Fibroblast of villous mesenchyme (primary cell): ENCODE measurements around the gene GAGE12J. TPM values are rescaled to one million over a fixed set of nuclear protein-coding genes. Genes with fewer than 3 reads are reported as not detected.

Source experiments
- total RNA-seq: library from RNA; depleted of rRNA; stranded (reverse); fragments of >200 nt; gene quantifications from 2 replicates; pipeline ENCODE4 v1.2.3, GENCODE V29; 2012

GAGE12J gene
- total RNA-seq, 1 donor = not detected

Other genes with a start within 250 kb of the GAGE12J start
- gene PRAF2, start 248.0 kb upstream of the GAGE12J start, total RNA-seq = 12.6 and 15.1 TPM in 2 replicates
- 46.6 and 56.0 TPM in 2 replicates for gene WDR45, start 242.2 kb upstream of the GAGE12J start, total RNA-seq
- gene GPKOW, start 198.3 kb upstream of the GAGE12J start, total RNA-seq = 13.0 and 15.5 TPM in 2 replicates
- 1.9 and 2.2 TPM in 2 replicates for gene MAGIX, start 159.3 kb upstream of the GAGE12J start, total RNA-seq
- gene PLP2, start 150.1 kb upstream of the GAGE12J start, total RNA-seq = 19.0 and 29.6 TPM in 2 replicates
- 5.2 TPM in 2 replicates for gene PRICKLE3, start 135.7 kb upstream of the GAGE12J start, total RNA-seq
- under 0.01 TPM in 1 of 2 replicates, not detected in the other for gene SYP, start 121.8 kb upstream of the GAGE12J start, total RNA-seq
- gene CACNA1F, start 88.7 kb upstream of the GAGE12J start, total RNA-seq = not detected in 2 replicates
- 8.6 and 11.3 TPM in 2 replicates for gene CCDC22, start 86.6 kb upstream of the GAGE12J start, total RNA-seq
- gene FOXP3, start 57.3 kb upstream of the GAGE12J start, total RNA-seq = under 0.01 TPM in 1 of 2 replicates, not detected in the other
- gene PPP1R3F, start 52.2 kb upstream of the GAGE12J start, total RNA-seq = 5.2 and 5.6 TPM in 2 replicates
- gene GAGE10, start 18.4 kb upstream of the GAGE12J start, total RNA-seq = not detected in 2 replicates
- gene GAGE13, start 9.5 kb downstream of the GAGE12J start, total RNA-seq = not detected in 2 replicates
- not detected in 2 replicates for gene GAGE12C, start 210.1 kb downstream of the GAGE12J start, total RNA-seq
- not detected in 2 replicates for gene GAGE12D, start 219.7 kb downstream of the GAGE12J start, total RNA-seq
- gene GAGE12E, start 229.3 kb downstream of the GAGE12J start, total RNA-seq = not detected in 2 replicates
- gene GAGE12F, start 238.8 kb downstream of the GAGE12J start, total RNA-seq = not detected in 2 replicates
- not detected in 2 replicates for gene GAGE12G, start 248.4 kb downstream of the GAGE12J start, total RNA-seq